Gastroesophageal sphincter (tissue), 4 donors: ENCODE measurements around the gene EIF4ENIF1. TPM values are rescaled to one million over a fixed set of nuclear protein-coding genes. Genes with fewer than 3 reads are reported as not detected.
A peak's percentile ranks its signal among the peaks of the same experiment; 100 is the strongest.
"Not testable (repeated sequence)": the region's sequence is repeated elsewhere in the genome, so short reads cannot be mapped to it uniquely, and the experiment has no call there.

Experiments used
- ATAC-seq: fragments of 150-250 bp; one replicate; pipeline ENCODE4 v1.9.1; 2016; ENCODE audit warnings: mild to moderate bottlenecking, moderate library complexity
- H3K27ac ChIP-seq, 4 donors: fragments of 200-600 bp; sonication (generic) in 3 of 4; 1 replicate in 3 of 4; 2 replicates in 1 of 4; pipeline ENCODE4 v1.5.1; 2016 to 2019
- H3K27me3 ChIP-seq: fragments of 200-600 bp; sonication (generic); one replicate; pipeline ENCODE4 v1.5.1; 2019
- H3K36me3 ChIP-seq, 2 donors: fragments of 200-600 bp; sonication (generic); one replicate each; pipeline ENCODE4 v1.5.1; 2019; ENCODE audit warnings: control low read depth in 1 of 2
- H3K4me1 ChIP-seq, 3 donors: fragments of 200-600 bp; sonication (generic); 1 replicate in 2 of 3; 2 replicates in 1 of 3; pipeline ENCODE4 v1.5.1; 2016 to 2019; ENCODE audit warnings: control low read depth in 2 of 3
- H3K4me3 ChIP-seq, 2 donors: fragments of 200-600 bp; sonication (generic); one replicate each; pipeline ENCODE4 v1.5.1; 2019; ENCODE audit warnings: mild to moderate bottlenecking in 1 of 2, moderate library complexity in 1 of 2
- H3K9me3 ChIP-seq, 3 donors: fragments of 200-600 bp; sonication (generic); one replicate each; pipeline ENCODE4 v1.5.1; 2017 to 2019; ENCODE audit warnings: control low read depth in 2 of 3
- CTCF ChIP-seq, 4 experiments: fragments of 200-600 bp in 2 of 4; fragments of 450-650 bp in 2 of 4; sonication (generic) in 1 of 4; IDR thresholded peaks; one replicate each; pipeline ENCODE4 v1.5.1; 2017 to 2019; ENCODE audit warnings: antibody characterized with exemption in 4 of 4, mild to moderate bottlenecking in 2 of 4, moderate library complexity in 2 of 4
- EP300 ChIP-seq: sonication (generic); formaldehyde crosslinking; IDR thresholded peaks from one replicate; pipeline ENCODE4 v1.6.1; 2017; ENCODE audit warnings: antibody characterized with exemption, mild to moderate bottlenecking
- POLR2A ChIP-seq, 2 donors: fragments of 450-650 bp; IDR thresholded peaks; one replicate each; pipeline ENCODE4 v1.6.1; 2017; ENCODE audit warnings: antibody characterized with exemption in 2 of 2, mild to moderate bottlenecking in 2 of 2, moderate library complexity in 1 of 2
- POLR2AphosphoS5 ChIP-seq: sonication (generic); formaldehyde crosslinking; IDR thresholded peaks from one replicate; pipeline ENCODE4 v1.6.1; 2017; ENCODE audit warnings: antibody characterized with exemption
- WGBS, 2 donors: methylation state at CpG; one replicate each; pipeline ENCODE4 v1.1.5; 2018; ENCODE audit warnings: low coverage in 1 of 2; 5-methylcytosine and 5-hydroxymethylcytosine counted together
- total RNA-seq, 4 donors: library from RNA; depleted of rRNA; stranded (reverse); fragments of >200 nt; gene quantifications; one replicate each; pipeline ENCODE4 v1.1.0, GENCODE V29; 2016

EIF4ENIF1 gene
- total RNA-seq, 4 donors from 2014 or later, result 18.4 to 24.0 (median 20.5) TPM

GRCh38 chr22:31488988-31489617, 539 bp downstream of the EIF4ENIF1 start:
- Histone ChIP-seq H3K27me3 (no peaks in the 10 kb centered on the region), H3K4me3 (peak overlapping the region; percentile 79 to 83), H3K27ac (peak overlapping the region; percentile 88 to 96 (median 92)), H3K9me3 (no peaks in the 10 kb centered on the region), H3K4me1 (peaks cover 0 to 46% (median 0%) of the 10 kb centered on the region in 3 donors), H3K36me3 (peaks cover 0 to 38% of the 10 kb centered on the region in 2 donors)
- WGBS, 2 donors, result 0% methylated on average over 1 to 8 of the region's 61 CpGs
- TF ChIP-seq EP300, result no peak
- no peak for TF ChIP-seq POLR2A (IDR thresholded peaks at IDR 0.05)
- TF ChIP-seq CTCF (IDR thresholded peaks at IDR 0.05), result no peak
- no peak for TF ChIP-seq POLR2AphosphoS5
- ATAC-seq, result peak; percentile 48

GRCh38 chr22:31488346-31488883, 1.2 kb downstream of the EIF4ENIF1 start:
- Histone ChIP-seq H3K27ac (peak overlapping the region in 2 of 4 donors; percentile 93 to 96), H3K4me3 (peak overlapping the region; percentile 79 to 83), H3K4me1 (peaks cover 0 to 49% (median 0%) of the 10 kb centered on the region in 3 donors), H3K36me3 (peaks cover 0 to 45% of the 10 kb centered on the region in 2 donors), H3K27me3 (no peaks in the 10 kb centered on the region), H3K9me3 (no peaks in the 10 kb centered on the region)
- 67 to 73% methylated on average over 6 of the region's 6 CpGs for WGBS, 2 donors
- no peak for TF ChIP-seq EP300
- TF ChIP-seq POLR2A (IDR thresholded peaks at IDR 0.05), result no peak
- no peak for ATAC-seq

GRCh38 chr22:31486951-31487350, 2.7 kb downstream of the EIF4ENIF1 start:
- H3K27me3 ChIP-seq, result no peaks in the 10 kb centered on the region
- ATAC-seq, result no peak
- H3K9me3 ChIP-seq, result no peaks in the 10 kb centered on the region
- peaks cover 0 to 52% (median 0%) of the 10 kb centered on the region in 3 donors for H3K4me1 ChIP-seq
- TF ChIP-seq EP300 (no peak), CTCF (IDR thresholded peaks at IDR 0.05) (no peak), POLR2A (IDR thresholded peaks at IDR 0.05) (no peak), POLR2AphosphoS5 (no peak)
- WGBS, 2 donors, result 97 to 100% methylated on average over 2 of the region's 2 CpGs
- no peak overlapping the region for H3K4me3 ChIP-seq
- H3K27ac ChIP-seq, result no peak overlapping the region
- H3K36me3 ChIP-seq, result peaks cover 0 to 58% of the 10 kb centered on the region in 2 donors

- H3K36me3 ChIP-seq, result peaks cover 0 to 64% of the 10 kb centered on the region in 2 donors
- H3K4me1 ChIP-seq, result peaks cover 0 to 49% (median 0%) of the 10 kb centered on the region in 3 donors
These were observed 3.3 kb downstream of the EIF4ENIF1 start for GRCh38 chr22:31486369-31486768.

GRCh38 chr22:31482470-31482869, 7.2 kb downstream of the EIF4ENIF1 start:
- H3K4me3 ChIP-seq, H3K27ac ChIP-seq, H3K9me3 ChIP-seq, ATAC-seq, H3K27me3 ChIP-seq: not testable (repeated sequence)
- Histone ChIP-seq H3K4me1 (peaks cover 0 to 22% (median 0%) of the 10 kb centered on the region in 3 donors), H3K36me3 (peaks cover 0 to 88% of the 10 kb centered on the region in 2 donors)
- 82 to 89% methylated on average over 5 to 8 of the region's 8 CpGs for WGBS, 2 donors

More at GRCh38 chr22:31486369-31486768, 3.3 kb downstream of the EIF4ENIF1 start:
- 86 to 93% methylated on average over 5 to 11 of the region's 11 CpGs for WGBS, 2 donors
- H3K27ac ChIP-seq, H3K27me3 ChIP-seq, H3K9me3 ChIP-seq, H3K4me3 ChIP-seq, ATAC-seq: not testable (repeated sequence)

- Histone ChIP-seq H3K27ac (no peak overlapping the region), H3K27me3 (no peaks in the 10 kb centered on the region), H3K36me3 (peaks cover 0 to 74% of the 10 kb centered on the region in 2 donors), H3K4me1 (peaks cover 0 to 18% (median 0%) of the 10 kb centered on the region in 3 donors), H3K4me3 (no peak overlapping the region), H3K9me3 (no peaks in the 10 kb centered on the region)
- no peak for TF ChIP-seq CTCF (IDR thresholded peaks at IDR 0.05)
- no peak for TF ChIP-seq POLR2A (IDR thresholded peaks at IDR 0.05)
- TF ChIP-seq POLR2AphosphoS5, result no peak
- TF ChIP-seq EP300, result no peak
- 83 to 93% methylated on average over 1 to 3 of the region's 3 CpGs for WGBS, 2 donors
- no peak for ATAC-seq
These were observed 8.5 kb downstream of the EIF4ENIF1 start for GRCh38 chr22:31481129-31481528.
